SK-N-MC (cell line): Measurements from ENCODE around the gene PFKFB3.
"Not testable (repeated sequence)": the region's sequence is repeated elsewhere in the genome, so short reads cannot be mapped to it uniquely, and the experiment has no call there.

Experiments
- DNase-seq: peaks from one replicate; pipeline ENCODE4 v3.0.0-alpha.2; 2011; ENCODE audit warnings: low read depth, low spot score
- H3K27ac ChIP-seq: fragments of 200-600 bp; sonication (generic); 2 replicates; pipeline ENCODE4 v1.5.1; 2016; ENCODE audit warnings: mixed run types
- H3K36me3 ChIP-seq: fragments of 200-600 bp; sonication (generic); 2 replicates; pipeline ENCODE4 v1.6.1; 2017; ENCODE audit warnings: antibody characterized with exemption, low read length, mixed read lengths; ENCODE audit not compliant: insufficient read depth
- H3K4me3 ChIP-seq: fragments of 200-600 bp; sonication (generic); 2 replicates; pipeline ENCODE4 v1.5.1; 2016
- H3K9ac ChIP-seq: fragments of 200-600 bp; sonication (generic); 2 replicates; pipeline ENCODE4 v1.8.0; 2017; ENCODE audit warnings: mixed run types, mixed read lengths; ENCODE audit not compliant: insufficient read length
- H3K9me3 ChIP-seq: fragments of 200-600 bp; sonication (generic); 2 replicates; pipeline ENCODE4 v1.6.1; 2017; ENCODE audit warnings: low read depth, mild to moderate bottlenecking, antibody characterized with exemption, low read length, moderate library complexity, mixed read lengths
- EZH2 ChIP-seq: fragments of 200-600 bp; sonication (generic); IDR thresholded peaks from one replicate; pipeline ENCODE4 v1.6.1; 2017; ENCODE audit warnings: antibody characterized with exemption
- FOXP2 ChIP-seq: optimal IDR thresholded peaks from 2 replicates; pipeline ENCODE3; 2011; ENCODE audit warnings: mild to moderate bottlenecking, moderate library complexity; ENCODE audit not compliant: insufficient read depth; ENCODE audit errors: extremely low read length, control extremely low read depth
- POLR2AphosphoS5 ChIP-seq: IDR thresholded peaks from 2 replicates; pipeline ENCODE4 v1.6.1; 2012; ENCODE audit warnings: mild to moderate bottlenecking, low read depth, low read length, borderline replicate concordance

PFKFB3 gene

DNA sequence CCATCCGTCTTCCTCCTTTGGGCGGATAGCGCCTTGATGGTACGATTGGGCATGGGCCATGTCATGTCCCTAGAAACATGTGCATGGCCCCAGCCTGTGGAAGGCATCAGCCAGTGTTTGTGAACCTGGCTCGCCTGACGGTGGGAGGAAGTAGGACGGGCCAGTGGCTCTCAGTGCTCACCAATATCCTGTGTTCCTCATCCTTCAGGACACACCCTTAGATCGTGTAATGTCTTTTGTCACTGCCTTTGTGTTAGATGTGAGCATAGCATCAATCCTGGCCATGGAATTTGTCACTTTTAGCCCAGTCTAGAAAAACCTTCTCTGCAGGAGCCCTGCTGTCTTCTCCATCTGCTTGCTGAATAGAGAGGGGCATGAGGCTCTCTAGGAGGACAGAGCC is 77.6 kb downstream of the PFKFB3 start:
- no peaks in the 10 kb centered on the region for H3K9me3 ChIP-seq
- no peak overlapping the region for H3K4me3 ChIP-seq
- TF ChIP-seq FOXP2 (no peak), EZH2 (no peak), POLR2AphosphoS5 (no peak)
- no peaks in the 10 kb centered on the region for H3K36me3 ChIP-seq
- no peak for DNase-seq
- no peak overlapping the region for H3K9ac ChIP-seq
- H3K27ac ChIP-seq = no peak overlapping the region

DNA sequence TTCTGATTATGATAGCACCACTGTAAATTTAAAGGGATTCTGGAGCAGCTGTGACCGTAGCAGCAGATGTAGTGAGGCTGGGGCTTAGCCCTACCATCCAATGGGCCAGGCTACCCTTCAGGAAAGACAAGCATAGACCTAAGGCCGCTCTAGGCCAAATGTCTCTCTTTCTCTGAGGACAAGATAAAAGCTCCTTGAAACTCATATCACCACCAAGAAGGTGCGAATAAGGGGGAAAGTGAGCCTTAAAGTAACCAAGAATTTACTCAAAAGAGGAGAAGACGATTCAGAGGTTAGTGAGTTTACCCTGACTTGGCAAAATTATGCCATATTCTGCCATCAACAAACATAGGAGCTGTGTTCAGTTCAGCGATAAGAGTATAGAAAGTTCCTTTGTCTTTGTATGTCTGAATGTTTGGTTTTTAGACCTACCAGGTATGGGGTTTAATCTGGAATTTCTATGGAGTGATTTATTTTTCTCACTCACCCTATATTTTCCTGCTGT is 79.8 kb downstream of the PFKFB3 start:
- no peak for TF ChIP-seq FOXP2
- no peak for TF ChIP-seq EZH2
- TF ChIP-seq POLR2AphosphoS5 = no peak
- no peak overlapping the region for H3K27ac ChIP-seq
- DNase-seq = no peak
- H3K9ac ChIP-seq = no peak overlapping the region
- H3K9me3 ChIP-seq = no peaks in the 10 kb centered on the region
- H3K4me3 ChIP-seq = no peak overlapping the region
- H3K36me3 ChIP-seq = no peaks in the 10 kb centered on the region

- H3K4me3 ChIP-seq = no peak overlapping the region
- no peaks in the 10 kb centered on the region for H3K9me3 ChIP-seq
- no peak overlapping the region for H3K9ac ChIP-seq
- TF ChIP-seq POLR2AphosphoS5 = no peak
- no peak for TF ChIP-seq EZH2
- no peak for TF ChIP-seq FOXP2
- no peak for DNase-seq
- no peaks in the 10 kb centered on the region for H3K36me3 ChIP-seq
- no peak overlapping the region for H3K27ac ChIP-seq
Observed at GRCh38 chr10:6283655-6284054, 80.9 kb downstream of the PFKFB3 start.

DNA sequence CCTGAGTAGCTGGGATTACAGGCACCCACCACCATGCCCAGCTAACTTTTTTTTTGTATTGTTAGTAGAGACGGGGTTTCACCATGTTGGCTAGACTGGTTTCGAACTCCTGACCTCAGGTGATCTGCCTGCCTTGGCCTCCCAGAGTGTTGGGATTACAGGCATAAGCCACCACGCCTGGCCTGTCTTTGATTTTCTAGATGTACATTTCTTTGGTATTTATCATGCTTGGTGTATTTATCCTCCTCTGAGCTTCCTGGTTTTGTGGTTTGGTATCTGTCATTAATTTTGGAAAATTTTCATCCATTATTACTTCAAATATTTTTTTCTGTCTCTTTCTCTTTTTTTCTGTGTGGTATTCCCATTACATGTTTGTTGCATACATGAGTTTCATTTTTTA is 87.9 kb downstream of the PFKFB3 start:
- not testable (repeated sequence) for H3K36me3 ChIP-seq, DNase-seq, H3K9me3 ChIP-seq, H3K4me3 ChIP-seq, H3K27ac ChIP-seq, H3K9ac ChIP-seq

GRCh38 chr10:6292741-6293151 is 90.0 kb downstream of the PFKFB3 start:
- H3K4me3 ChIP-seq = no peak overlapping the region
- H3K9ac ChIP-seq = no peak overlapping the region
- H3K9me3 ChIP-seq = no peaks in the 10 kb centered on the region
- no peak overlapping the region for H3K27ac ChIP-seq
- DNase-seq = no peak
- H3K36me3 ChIP-seq = no peaks in the 10 kb centered on the region
- no peak for TF ChIP-seq FOXP2
- no peak for TF ChIP-seq EZH2
- no peak for TF ChIP-seq POLR2AphosphoS5

GRCh38 chr10:6296425-6296824 is 93.7 kb downstream of the PFKFB3 start:
- not testable (repeated sequence) for H3K27ac ChIP-seq, H3K4me3 ChIP-seq

DNA sequence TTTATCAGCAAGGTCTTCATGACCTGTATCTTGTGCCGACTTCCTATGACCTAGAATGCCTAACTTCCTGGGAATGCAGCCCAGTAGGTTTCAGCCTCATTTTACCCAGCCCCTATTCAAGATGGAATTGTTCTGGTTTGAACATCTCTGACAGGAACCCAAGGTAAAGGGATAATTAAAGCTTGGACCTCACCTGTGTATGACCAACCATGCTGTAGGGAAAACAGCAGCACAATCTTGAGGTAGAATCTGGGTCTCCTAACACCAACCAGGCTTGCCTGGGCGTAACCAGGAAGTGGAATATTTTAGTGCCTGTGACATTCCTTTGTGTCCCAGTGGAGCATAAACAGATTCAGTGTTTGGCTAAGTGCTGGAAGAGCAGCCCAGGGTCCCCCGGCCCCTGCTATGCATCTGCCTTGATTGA is 94.1 kb downstream of the PFKFB3 start:
- Histone ChIP-seq H3K9ac (no peak overlapping the region), H3K4me3 (no peak overlapping the region), H3K27ac (no peak overlapping the region), H3K9me3 (no peaks in the 10 kb centered on the region), H3K36me3 (no peaks in the 10 kb centered on the region)
- no peak for DNase-seq
- TF ChIP-seq FOXP2 (no peak), POLR2AphosphoS5 (no peak), EZH2 (no peak)

More at GRCh38 chr10:6296425-6296824, 93.7 kb downstream of the PFKFB3 start:
- H3K9me3 ChIP-seq, H3K36me3 ChIP-seq, H3K9ac ChIP-seq, DNase-seq: not testable (repeated sequence)

GRCh38 chr10:6297522-6297921 is 94.8 kb downstream of the PFKFB3 start:
- Histone ChIP-seq H3K9ac (no peak overlapping the region), H3K4me3 (no peak overlapping the region), H3K36me3 (no peaks in the 10 kb centered on the region), H3K9me3 (no peaks in the 10 kb centered on the region), H3K27ac (no peak overlapping the region)
- no peak for DNase-seq
- TF ChIP-seq POLR2AphosphoS5 (no peak), EZH2 (no peak), FOXP2 (no peak)

GRCh38 chr10:6297951-6298381 is 95.2 kb downstream of the PFKFB3 start:
- DNase-seq = no peak
- no peak overlapping the region for H3K27ac ChIP-seq
- no peak overlapping the region for H3K9ac ChIP-seq
- no peaks in the 10 kb centered on the region for H3K9me3 ChIP-seq
- no peak overlapping the region for H3K4me3 ChIP-seq
- no peaks in the 10 kb centered on the region for H3K36me3 ChIP-seq
- TF ChIP-seq POLR2AphosphoS5 = no peak
- TF ChIP-seq FOXP2 = no peak
- TF ChIP-seq EZH2 = no peak
